H1 (cell line): ENCODE data around the gene ERC1. TPM values are rescaled to one million over a fixed set of nuclear protein-coding genes. Genes with fewer than 3 reads are reported as not detected.

Experiments
- CTCF ChIA-PET: fragments of 300-600 bp; sonication (Branson Sonifier 250); formaldehyde crosslinking; loops from one replicate; lab custom pipeline; 2021; ENCODE audit not compliant: partially characterized antibody; lab: Charles Lee
- POLR2A ChIA-PET: fragments of 300-600 bp; sonication (Branson Sonifier 250); formaldehyde crosslinking; loops from one replicate; lab custom pipeline; 2021; ENCODE audit warnings: inconsistent platforms; ENCODE audit not compliant: partially characterized antibody; lab: Charles Lee
- DNase-seq, 2 experiments: peaks; one replicate each; pipeline versions ENCODE4 v3.0.0 to v3.0.0-alpha.2; 2010 to 2022; ENCODE audit warnings: low spot score in 2 of 2, low read depth in 1 of 2, mixed read lengths in 1 of 2
- FAIRE-seq: peaks from 2 replicates; lab custom pipeline; 2011; peaks lifted over from hg19 to GRCh38; lab: Jason Lieb, UNC
- H2AFZ ChIP-seq: 2 replicates; pipeline ENCODE4 v1.8.1; 2012; ENCODE audit warnings: low read length, inconsistent platforms
- H2AK5ac ChIP-seq: 2 replicates; pipeline ENCODE4 v1.6.1; 2013; ENCODE audit warnings: low read depth, low read length
- H2BK120ac ChIP-seq: replicated peaks from 2 replicates; pipeline ENCODE3; 2013; ENCODE audit warnings: low read depth, low read length, inconsistent platforms
- H2BK12ac ChIP-seq: 2 replicates; pipeline ENCODE4 v1.6.1; 2013; ENCODE audit warnings: low read depth, low read length
- H2BK15ac ChIP-seq: 2 replicates; pipeline ENCODE4 v1.6.1; 2013; ENCODE audit warnings: low read length
- H2BK20ac ChIP-seq: 2 replicates; pipeline ENCODE4 v1.6.1; 2013; ENCODE audit warnings: low read length
- H2BK5ac ChIP-seq: 2 replicates; pipeline ENCODE4 v1.6.1; 2013; ENCODE audit warnings: low read depth, low read length
- H3K14ac ChIP-seq: 2 replicates; pipeline ENCODE4 v1.6.1; 2013; ENCODE audit warnings: inconsistent platforms; ENCODE audit not compliant: insufficient read length
- H3K18ac ChIP-seq: 2 replicates; pipeline ENCODE4 v1.6.1; 2013; ENCODE audit warnings: low read length; ENCODE audit errors: extremely low read depth
- H3K23ac ChIP-seq: 2 replicates; pipeline ENCODE4 v1.6.1; 2013; ENCODE audit warnings: inconsistent platforms; ENCODE audit not compliant: insufficient read length
- H3K23me2 ChIP-seq: 2 replicates; pipeline ENCODE4 v1.6.1; 2013; ENCODE audit warnings: low read depth, low read length
- H3K27ac ChIP-seq: 2 replicates; pipeline ENCODE4 v1.6.1; 2011; ENCODE audit warnings: low read depth, low read length, inconsistent platforms
- H3K27me3 ChIP-seq, 4 experiments: replicated peaks in 1 of 4; 1 replicate in 1 of 4; 2 replicates in 3 of 4; pipeline versions ENCODE4 v1.6.1 to v1.8.1; 2011 to 2013; ENCODE audit warnings: low read length in 3 of 4, mild to moderate bottlenecking in 3 of 4, inconsistent platforms in 2 of 4, mixed read lengths in 2 of 4, moderate library complexity in 1 of 4; ENCODE audit not compliant: control insufficient read depth in 3 of 4, insufficient read depth in 3 of 4; ENCODE audit errors: extremely low read depth in 1 of 4
- H3K36me3 ChIP-seq, 4 experiments: 2 replicates each; pipeline versions ENCODE4 v1.6.1 to v1.8.1; 2011 to 2013; ENCODE audit warnings: mild to moderate bottlenecking in 4 of 4, low read length in 3 of 4, moderate library complexity in 2 of 4, control low read depth in 1 of 4, inconsistent platforms in 1 of 4; ENCODE audit not compliant: insufficient read depth in 4 of 4, control insufficient read depth in 2 of 4
- H3K4ac ChIP-seq: replicated peaks from 2 replicates; pipeline ENCODE3; 2013; ENCODE audit warnings: low read length, low read depth, mixed read lengths, inconsistent platforms; ENCODE audit not compliant: insufficient read length
- H3K4me1 ChIP-seq, 4 experiments: replicated peaks in 1 of 4; 1 replicate in 1 of 4; 2 replicates in 3 of 4; pipeline versions ENCODE4 v1.6.1 to v1.8.1; 2011 to 2013; ENCODE audit warnings: low read length in 3 of 4, inconsistent platforms in 2 of 4, mixed read lengths in 1 of 4; ENCODE audit not compliant: insufficient read depth in 4 of 4, control insufficient read depth in 3 of 4
- H3K4me2 ChIP-seq, 2 experiments: 2 replicates each; pipeline versions ENCODE4 v1.6.1 to v1.8.1; 2011 to 2013; ENCODE audit warnings: low read depth in 2 of 2, low read length in 2 of 2, control low read depth in 1 of 2, inconsistent platforms in 1 of 2, mild to moderate bottlenecking in 1 of 2; ENCODE audit not compliant: insufficient read depth in 1 of 2
- H3K4me3 ChIP-seq, 4 experiments: fragments of 200-600, 300-600 bp in 1 of 4; sonication (generic), shearing (Covaris generic), sonication (Bioruptor Twin) in 1 of 4; 2 replicates each; pipeline versions ENCODE4 v1.5.1 to v1.8.1; 2011 to 2016; ENCODE audit warnings: low read length in 4 of 4, low read depth in 3 of 4, control low read depth in 2 of 4, inconsistent platforms in 2 of 4, mild to moderate bottlenecking in 2 of 4, mixed read lengths in 1 of 4, moderate library complexity in 1 of 4; ENCODE audit not compliant: insufficient read depth in 2 of 4; ENCODE audit errors: extremely low read depth in 1 of 4
- H3K56ac ChIP-seq: replicated peaks from 2 replicates; pipeline ENCODE3; 2013; ENCODE audit warnings: low read depth, mild to moderate bottlenecking, mixed read lengths, low read length, inconsistent platforms; ENCODE audit not compliant: insufficient read length
- H3K79me1 ChIP-seq: 2 replicates; pipeline ENCODE4 v1.6.1; 2013; ENCODE audit warnings: low read depth, low read length, control low read depth
- H3K79me2 ChIP-seq, 2 experiments: 2 replicates each; pipeline versions ENCODE4 v1.6.1 to v1.8.1; 2012 to 2013; ENCODE audit warnings: low read length in 2 of 2, mild to moderate bottlenecking in 2 of 2, inconsistent platforms in 1 of 2; ENCODE audit not compliant: insufficient read depth in 2 of 2, control insufficient read depth in 1 of 2
- H3K9ac ChIP-seq, 4 experiments: replicated peaks in 1 of 4; 1 replicate in 1 of 4; 2 replicates in 3 of 4; pipeline versions ENCODE4 v1.6.1 to v1.8.1; 2011 to 2013; ENCODE audit warnings: low read depth in 3 of 4, low read length in 3 of 4, control low read depth in 2 of 4, mild to moderate bottlenecking in 2 of 4, moderate library complexity in 2 of 4, inconsistent platforms in 1 of 4; ENCODE audit errors: extremely low read depth in 1 of 4
- H3K9me3 ChIP-seq, 2 experiments: 2 replicates each; pipeline versions ENCODE4 v1.6.1 to v1.8.1; 2012 to 2013; ENCODE audit warnings: mild to moderate bottlenecking in 2 of 2, moderate library complexity in 2 of 2, control low read depth in 1 of 2, inconsistent platforms in 1 of 2, low read depth in 1 of 2, low read length in 1 of 2, mixed read lengths in 1 of 2; ENCODE audit not compliant: insufficient read depth in 2 of 2
- H4K20me1 ChIP-seq, 2 experiments: replicated peaks in 1 of 2; 2 replicates each; pipeline versions ENCODE3 to v1.8.1; 2011 to 2013; ENCODE audit warnings: inconsistent platforms in 2 of 2, low read length in 2 of 2, mild to moderate bottlenecking in 1 of 2; ENCODE audit not compliant: insufficient read depth in 2 of 2, control insufficient read depth in 1 of 2
- H4K5ac ChIP-seq: 2 replicates; pipeline ENCODE4 v1.6.1; 2013; ENCODE audit warnings: low read length, low read depth, mixed read lengths, inconsistent platforms; ENCODE audit not compliant: insufficient read length
- H4K8ac ChIP-seq: 2 replicates; pipeline ENCODE4 v1.8.0; 2013; ENCODE audit warnings: mild to moderate bottlenecking, moderate library complexity, low read length, inconsistent platforms; ENCODE audit not compliant: insufficient read depth; ENCODE audit errors: extremely low read depth
- H4K91ac ChIP-seq: replicated peaks from 2 replicates; pipeline ENCODE3; 2013; ENCODE audit warnings: low read length, mixed read lengths, inconsistent platforms; ENCODE audit not compliant: insufficient read length
- BCL11A ChIP-seq, 2 experiments: IDR thresholded peaks; one replicate each; pipeline ENCODE4 v1.6.1; 2011; ENCODE audit warnings: low read depth in 2 of 2, low read length in 2 of 2, mild to moderate bottlenecking in 2 of 2
- CHD2 ChIP-seq: IDR thresholded peaks from 2 replicates; pipeline ENCODE4 v1.6.1; 2012; ENCODE audit warnings: low read length, improper control_type of control experiment
- EZH2 ChIP-seq: fragments of 200-600 bp; sonication (generic); IDR thresholded peaks from 2 replicates; pipeline ENCODE4 v1.7.1; 2012; ENCODE audit warnings: low read depth, mild to moderate bottlenecking, moderate library complexity, low read length, inconsistent platforms; ENCODE audit not compliant: severe bottlenecking
- HDAC2 ChIP-seq, 2 experiments: fragments of 300-600 bp in 1 of 2; sonication (generic) in 1 of 2; IDR thresholded peaks; 2 replicates each; pipeline ENCODE4 v1.6.1; 2011 to 2012; ENCODE audit warnings: low read depth in 2 of 2, low read length in 2 of 2, mild to moderate bottlenecking in 2 of 2, moderate library complexity in 2 of 2, borderline replicate concordance in 1 of 2, inconsistent platforms in 1 of 2
- NRF1 ChIP-seq: IDR thresholded peaks from 2 replicates; pipeline ENCODE4 v1.6.1; 2011; ENCODE audit warnings: mild to moderate bottlenecking, low read depth, low read length, improper control_type of control experiment
- PHF8 ChIP-seq: fragments of 200-600 bp; sonication (generic); conservative IDR thresholded peaks from 2 replicates; pipeline ENCODE4 v1.7.1; 2012; ENCODE audit warnings: low read depth, mild to moderate bottlenecking, inconsistent platforms, low read length, moderate library complexity
- RXRA ChIP-seq: IDR thresholded peaks from 2 replicates; pipeline ENCODE4 v1.6.1; 2011; ENCODE audit warnings: low read depth, mild to moderate bottlenecking, low read length, moderate library complexity; ENCODE audit not compliant: insufficient read depth
- SP1 ChIP-seq: IDR thresholded peaks from 2 replicates; pipeline ENCODE4 v1.6.1; 2011; ENCODE audit warnings: low read depth, low read length
- SP4 ChIP-seq: IDR thresholded peaks from 2 replicates; pipeline ENCODE4 v1.6.1; 2012; ENCODE audit warnings: low read length, inconsistent platforms
- TAF1 ChIP-seq: IDR thresholded peaks from 2 replicates; pipeline ENCODE4 v1.6.1; 2011; ENCODE audit warnings: mild to moderate bottlenecking, low read depth, low read length
- YY1 ChIP-seq: IDR thresholded peaks from 2 replicates; pipeline ENCODE4 v1.6.1; 2011; ENCODE audit warnings: low read depth, mild to moderate bottlenecking, low read length
- ZNF274 ChIP-seq: IDR thresholded peaks from 2 replicates; pipeline ENCODE4 v1.7.0; 2012; ENCODE audit warnings: low read length, borderline replicate concordance; ENCODE audit errors: extremely low read depth
- WGBS, 2 experiments: shearing (Covaris generic) in 1 of 2; methylation state at CpG; one replicate each; pipeline versions ENCODE4 v1.1.6 to v1.1.7; 2013 to 2015; ENCODE audit warnings: low lambda C conversion rate in 2 of 2, mixed read lengths in 2 of 2, inconsistent platforms in 1 of 2, low coverage in 1 of 2, missing lambda C conversion rate in 1 of 2; ENCODE audit not compliant: insufficient replicate concordance in 2 of 2, insufficient coverage in 1 of 2, insufficient read length in 1 of 2; ENCODE audit errors: extremely low coverage in 1 of 2, missing lambda C conversion rate in 1 of 2; 5-methylcytosine and 5-hydroxymethylcytosine counted together
- polyA plus RNA-seq, 7 experiments: library from polyadenylated mRNA; depleted of rRNA in 3 of 7; stranded (reverse) in 5 of 7; unstranded in 2 of 7; fragments of >200 nt in 5 of 7; fragments of 200-250 nt in 2 of 7; gene quantifications; 1 replicate in 5 of 7; 2 replicates in 1 of 7; 4 replicates in 1 of 7; pipeline versions ENCODE4 v1.2.1 to v1.2.3, GENCODE V29; 2011 to 2013; ENCODE audit warnings: missing spikeins in 2 of 7, mixed read lengths in 2 of 7
- total RNA-seq: library from RNA; stranded (reverse); fragmentation: NEBNext Ultra II Directional; extraction: Animal tissue kit (Norgen Biotek cat#: 25700); gene quantifications from 2 replicates; pipeline ENCODE4 v1.2.1, GENCODE V29; 2021
- TF ChIP-seq, protein P1 (sequence below): IDR thresholded peaks from 2 replicates; pipeline ENCODE4 v1.6.1; 2011; ENCODE audit warnings: low read length, improper control_type of control experiment

The ERC1 gene
- total and polyA plus RNA-seq, 2 of the 8 experiments (the other 6 are each of a cell fraction or from before 2014, with no cell fraction given): 7.8 to 45.7 TPM

DNA sequence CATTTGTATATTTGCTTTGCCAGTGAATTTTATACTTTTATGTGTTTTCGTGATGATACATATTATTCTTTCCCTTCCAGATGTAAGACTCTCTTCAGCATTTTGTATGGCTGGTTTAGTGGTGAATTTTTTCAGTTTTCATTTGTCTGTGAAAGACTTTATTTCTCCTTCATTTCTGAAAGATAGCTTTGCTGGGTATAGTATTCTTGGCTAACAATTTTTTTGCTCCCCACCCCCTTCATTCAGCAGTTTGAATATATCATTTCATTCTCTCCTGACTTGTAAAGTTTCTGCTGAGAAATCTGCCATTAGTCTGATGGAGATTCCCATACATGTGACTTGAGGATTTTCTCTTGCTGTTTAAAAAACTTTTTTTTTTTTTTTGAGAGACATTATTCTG, 72.8 kb downstream of the ERC1 start:
- Histone ChIP-seq H3K23ac (no peak overlapping the region), H3K9ac (no peak overlapping the region), H2BK120ac (no peak overlapping the region), H3K9me3 (no peaks in the 10 kb centered on the region; a peak in 2 of 4 replicates), H3K4me2 (no peak overlapping the region), H2BK20ac (no peak overlapping the region), H3K4me1 (peaks cover 0 to 3% (median 0%) of the 10 kb centered on the region in 4 experiments; a peak in 2 of 7 replicates), H2AFZ (no peak overlapping the region), H4K91ac (no peak overlapping the region), H2BK15ac (no peak overlapping the region), H4K5ac (no peak overlapping the region), H3K27me3 (no peaks in the 10 kb centered on the region), H3K36me3 (no peaks in the 10 kb centered on the region), H4K8ac (no peak overlapping the region), H3K27ac (no peak overlapping the region), H3K4ac (no peak overlapping the region), H3K23me2 (peaks cover 1% of the 10 kb centered on the region; the same call in 1 of the 2 replicates), H3K14ac (no peak overlapping the region), H2BK5ac (no peak overlapping the region), H3K18ac (no peak overlapping the region), H2BK12ac (no peak overlapping the region), H2AK5ac (no peak overlapping the region), H3K56ac (no peak overlapping the region), H3K4me3 (no peak overlapping the region), H4K20me1 (peaks cover 0 to 1% of the 10 kb centered on the region in 2 experiments), H3K79me1 (no peaks in the 10 kb centered on the region), H3K79me2 (peaks cover 0 to 48% of the 10 kb centered on the region in 2 experiments; a peak in 3 of 4 replicates)
- DNase-seq (no peak), FAIRE-seq (no peak)
- ChIA-PET POLR2A (no interaction called here), CTCF (interaction anchor here (1.0 to 1.2 kb wide), 2 partner anchors 8 to 29 kb away, joined by 3 to 5 read pairs; no protein-coding TSS in a partner anchor)
- 86% methylated on average over 1 of the region's 1 CpG; no CpG with 5 or more reads in 1 of the 2 experiments for WGBS, 2 experiments
- TF ChIP-seq EZH2 (no peak), CHD2 (no peak), HDAC2 (IDR thresholded peaks at IDR 0.05; ENCODE audit: borderline replicate concordance in 1 of 2, low read depth in 2 of 2, low read length in 2 of 2) (no peak), YY1 (no peak), NRF1 (no peak), TAF1 (no peak), SP4 (no peak), RXRA (no peak), PHF8 (no peak), BCL11A (IDR thresholded peaks at IDR 0.05; ENCODE audit: low read depth in 2 of 2, low read length in 2 of 2) (no peak), SP1 (no peak), ZNF274 (no peak)
- TF ChIP-seq, protein P1, sequence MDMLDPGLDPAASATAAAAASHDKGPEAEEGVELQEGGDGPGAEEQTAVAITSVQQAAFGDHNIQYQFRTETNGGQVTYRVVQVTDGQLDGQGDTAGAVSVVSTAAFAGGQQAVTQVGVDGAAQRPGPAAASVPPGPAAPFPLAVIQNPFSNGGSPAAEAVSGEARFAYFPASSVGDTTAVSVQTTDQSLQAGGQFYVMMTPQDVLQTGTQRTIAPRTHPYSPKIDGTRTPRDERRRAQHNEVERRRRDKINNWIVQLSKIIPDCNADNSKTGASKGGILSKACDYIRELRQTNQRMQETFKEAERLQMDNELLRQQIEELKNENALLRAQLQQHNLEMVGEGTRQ: no peak
